Right renal cortex interstitium (tissue), 3 donors: ENCODE measurements around the gene GLRA3. TPM values are rescaled to one million over a fixed set of nuclear protein-coding genes. Genes with fewer than 3 reads are reported as not detected.

Experiments
- DNase-seq, 3 donors: peaks; one replicate each; pipeline ENCODE4 v3.0.0-alpha.2; 2013; ENCODE audit warnings: low read depth in 3 of 3, low spot score in 2 of 3
- polyA plus RNA-seq, 3 donors: library from polyadenylated mRNA; unstranded; fragments of 120-200 nt; gene quantifications; one replicate each; pipeline ENCODE4 v1.2.1, GENCODE V29; 2013; ENCODE audit not compliant: insufficient read length in 3 of 3

The GLRA3 gene
- polyA plus RNA-seq, 3 donors, result 0.03 to 0.07 TPM; not detected in 1

DNA sequence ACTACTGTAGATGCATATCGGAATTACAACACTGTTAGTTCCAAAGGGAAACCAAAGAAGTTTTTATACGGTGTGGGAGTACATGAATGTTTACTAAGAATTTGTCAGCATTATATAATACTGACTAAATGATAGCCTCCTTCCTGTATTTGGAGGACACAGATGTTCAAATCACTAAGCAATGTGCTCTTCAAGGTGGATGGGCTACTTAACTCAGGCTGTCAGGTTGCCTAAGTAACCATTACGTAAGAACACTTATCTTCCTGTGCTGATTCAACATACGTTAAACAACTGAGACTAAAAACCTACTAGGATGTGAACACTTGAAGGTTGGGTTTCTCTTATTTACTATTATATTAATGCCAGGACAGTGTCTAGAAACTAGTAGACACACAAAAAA is 224.8 kb downstream of the GLRA3 start:
- DNase-seq, result no peak

DNA sequence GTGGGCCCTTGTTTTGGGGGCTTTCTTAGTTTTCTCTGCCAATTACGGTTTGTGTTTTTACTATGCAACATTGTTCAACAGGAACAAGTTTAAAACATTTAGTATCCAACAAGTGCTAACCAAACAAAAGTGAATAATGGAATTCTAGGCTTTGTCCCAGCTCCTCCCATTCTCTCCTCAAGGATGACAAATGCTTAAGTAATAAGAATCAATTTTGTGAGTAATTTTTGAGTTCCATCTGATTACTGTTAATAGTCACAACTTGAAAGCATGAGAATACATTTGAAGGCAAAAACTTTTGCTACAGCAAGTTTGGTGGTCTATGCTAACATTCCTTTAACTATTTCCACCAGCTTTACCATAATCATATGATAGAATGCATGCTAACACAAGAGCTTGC is 228.7 kb downstream of the GLRA3 start:
- no peak for DNase-seq

DNA sequence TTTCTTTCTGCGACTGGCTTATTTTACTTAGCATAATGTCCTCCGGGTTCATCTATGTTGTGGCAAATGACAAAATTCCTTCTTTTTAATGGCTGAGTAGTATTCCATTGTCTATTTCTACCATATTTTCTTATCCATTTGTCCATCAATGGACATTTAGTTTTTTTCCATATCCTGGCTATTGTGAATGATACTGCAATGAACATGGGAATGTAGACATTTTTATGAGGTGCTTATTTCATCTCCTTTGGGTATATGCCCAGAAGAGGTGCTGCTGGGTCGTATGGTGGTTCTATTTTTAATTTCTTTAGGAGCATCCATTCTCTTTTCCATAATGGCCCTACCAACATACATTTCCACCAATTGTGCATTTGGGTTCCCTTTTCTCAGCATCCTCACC is 230.2 kb downstream of the GLRA3 start:
- no peak for DNase-seq

DNA sequence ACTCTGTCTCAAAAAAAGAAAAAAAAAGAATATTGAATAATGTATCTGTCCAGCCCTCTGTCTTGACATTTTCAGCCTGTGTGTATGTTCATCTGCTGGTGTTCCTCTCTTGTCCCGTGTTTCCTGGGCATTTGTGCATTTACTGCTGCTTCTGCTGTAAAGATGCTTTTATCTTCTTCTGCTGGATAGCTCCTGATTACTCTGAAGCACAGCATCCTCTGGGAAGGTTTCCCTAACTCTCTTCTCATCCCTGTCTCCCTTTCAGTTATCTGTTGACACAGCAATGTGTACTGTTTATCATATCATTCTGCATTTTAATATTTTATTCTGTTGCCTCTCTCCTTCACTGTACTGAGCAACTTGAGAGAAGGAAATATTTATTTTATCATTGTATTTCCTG is 232.5 kb downstream of the GLRA3 start:
- DNase-seq, result no peak

DNA sequence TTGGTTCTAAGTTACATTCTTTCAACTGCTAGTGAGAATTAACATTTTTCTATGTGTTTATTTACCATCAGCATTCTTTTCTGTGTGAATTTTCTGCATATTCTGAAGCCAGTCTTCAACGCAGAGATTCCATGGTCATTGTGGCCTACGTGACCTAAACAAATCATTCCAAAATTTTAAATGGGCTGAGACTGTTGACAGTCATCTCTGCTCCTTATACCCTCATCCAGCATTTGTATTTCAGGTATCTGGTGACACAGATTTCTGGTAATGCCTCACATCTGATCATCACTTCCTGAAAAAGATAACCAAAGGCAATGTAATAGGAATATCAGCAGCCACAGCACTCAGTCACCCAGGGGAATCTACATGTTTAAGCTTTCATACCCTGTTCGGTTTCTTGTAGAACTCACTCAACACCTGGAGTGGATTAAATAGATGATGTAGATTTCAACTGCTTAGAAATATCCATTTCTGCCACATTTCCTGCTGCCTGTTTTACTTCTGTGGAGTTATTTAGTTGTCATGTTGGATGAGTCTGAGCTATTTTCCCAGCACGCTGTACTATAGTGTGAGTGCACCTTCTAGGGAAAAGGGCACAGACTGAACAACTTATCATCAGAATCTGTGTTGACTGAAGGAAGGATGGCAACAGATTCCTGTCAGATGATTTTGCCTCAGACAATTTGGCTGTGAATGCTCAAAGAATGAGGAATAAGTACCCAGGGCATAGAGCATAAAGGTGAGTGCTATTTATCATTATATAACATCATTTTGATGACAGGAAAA is 233.7 kb downstream of the GLRA3 start:
- DNase-seq, result no peak

DNA sequence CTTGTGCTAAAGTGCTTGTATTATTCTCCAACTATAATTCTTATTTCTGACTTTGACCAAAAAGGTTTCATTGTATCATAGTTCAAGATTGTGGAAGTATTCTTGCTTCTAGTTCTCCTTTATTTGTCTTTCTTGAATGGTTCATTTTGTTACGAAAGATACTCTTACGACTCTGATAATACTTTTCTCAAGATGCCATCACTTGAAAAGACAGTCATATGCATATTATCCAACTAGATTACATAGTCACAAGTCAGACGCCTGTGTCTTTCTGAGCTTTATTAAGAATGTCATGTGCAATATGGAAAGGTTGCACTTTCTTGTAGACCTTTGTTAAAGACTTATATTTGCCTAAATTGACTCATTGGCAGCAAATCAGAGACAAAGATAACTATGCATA is 235.3 kb downstream of the GLRA3 start:
- DNase-seq, result no peak

DNA sequence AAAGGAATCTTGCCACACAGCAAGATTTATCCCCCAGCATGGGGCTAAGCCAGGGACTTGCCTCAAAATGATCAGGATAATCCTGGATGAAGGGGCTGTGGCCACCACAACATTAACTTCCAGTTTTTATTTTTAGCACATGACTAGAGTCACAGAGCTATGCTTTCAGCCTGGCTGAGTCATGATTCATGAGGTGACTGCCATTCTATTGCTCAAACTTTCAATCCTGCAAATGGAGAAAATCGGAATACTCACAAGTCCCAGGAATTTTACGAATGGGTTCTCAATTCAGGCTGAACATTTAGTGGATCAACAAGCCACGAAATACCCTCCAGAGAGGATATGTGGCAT is 236.1 kb downstream of the GLRA3 start:
- no peak for DNase-seq

DNA sequence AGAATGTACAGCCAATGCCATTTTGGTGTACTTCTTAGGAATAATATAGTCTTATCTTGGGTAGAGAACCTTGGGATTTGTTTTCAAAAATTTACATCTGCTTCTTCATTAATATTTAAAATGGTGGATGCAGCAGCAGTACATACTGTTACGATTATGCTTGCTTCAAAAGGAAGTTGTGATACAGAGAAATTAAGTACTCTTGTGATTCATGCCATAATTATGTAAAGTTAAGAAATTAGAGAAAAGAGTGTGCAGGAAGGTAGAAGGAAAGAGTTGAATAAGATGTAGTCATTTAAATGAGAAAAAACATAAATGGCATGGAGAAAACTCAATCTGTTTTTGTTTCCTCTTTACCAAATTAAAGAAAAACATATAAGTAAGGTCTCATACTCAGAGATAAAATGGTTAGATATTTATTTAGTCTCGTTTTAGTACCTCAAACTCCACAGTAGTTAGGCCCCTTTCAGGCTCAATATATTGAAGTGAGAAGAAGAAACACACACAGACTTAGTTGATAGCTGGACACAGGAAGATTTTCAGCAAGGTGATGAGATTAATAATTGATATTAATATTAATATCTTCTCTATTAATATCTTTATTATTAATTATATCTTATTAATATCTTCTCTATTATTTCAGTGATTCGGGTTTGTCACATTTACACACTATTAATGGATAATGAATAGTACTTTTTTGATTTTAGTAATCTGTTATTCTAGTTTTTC is 236.6 kb downstream of the GLRA3 start:
- DNase-seq, result no peak

DNA sequence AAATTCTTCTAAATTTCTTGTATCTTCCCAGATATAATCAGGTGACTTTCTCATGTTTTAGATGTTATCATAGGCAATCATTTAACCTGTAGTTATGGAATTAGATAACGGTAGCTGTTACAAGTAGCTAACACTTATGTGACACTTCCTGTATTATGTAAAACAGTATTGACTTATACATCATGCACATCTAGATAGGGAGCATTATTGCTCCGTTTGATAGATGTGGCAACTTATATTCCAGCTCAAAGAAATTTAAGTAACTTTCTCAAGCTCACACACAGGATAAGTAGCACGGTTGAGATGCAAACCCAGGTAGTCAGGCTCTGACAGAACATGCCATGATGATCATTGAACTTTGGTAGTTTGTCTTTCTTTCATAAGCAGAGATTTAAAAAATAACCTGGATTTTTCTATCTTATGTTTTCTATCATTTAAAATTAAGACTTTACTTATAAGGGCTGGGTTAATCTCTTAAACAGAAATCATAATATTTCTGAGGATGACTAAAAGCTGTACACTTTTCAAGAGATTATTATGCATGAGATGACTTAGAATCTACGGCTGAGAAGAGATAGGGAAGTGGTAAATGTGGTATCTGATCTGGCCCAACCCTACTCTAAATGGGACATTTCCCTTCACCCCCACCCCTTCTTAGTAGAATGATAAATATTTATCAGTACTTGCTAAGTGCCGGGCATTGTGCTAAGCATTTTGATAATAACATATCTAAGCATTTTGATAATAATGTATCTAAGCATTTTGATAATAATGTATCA is 237.6 kb downstream of the GLRA3 start:
- no peak for DNase-seq

DNA sequence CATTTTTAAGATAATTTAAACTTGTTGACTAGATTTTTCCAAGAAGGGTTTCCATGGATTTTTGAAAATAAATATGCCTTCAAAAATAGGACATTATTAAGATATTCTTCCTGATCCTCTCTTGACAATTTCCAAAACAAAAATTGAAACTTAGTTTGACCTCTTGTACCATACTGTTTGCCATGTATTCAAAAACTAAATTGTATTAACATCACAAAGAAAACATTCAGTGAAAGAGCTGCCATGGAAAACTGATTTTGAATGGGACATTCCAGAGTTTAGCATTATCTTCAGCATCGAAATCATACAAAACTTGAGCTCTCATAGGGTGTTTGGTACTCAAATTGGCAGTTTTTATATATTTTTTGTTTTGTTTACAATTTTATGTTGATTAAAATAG is 238.7 kb downstream of the GLRA3 start:
- DNase-seq, result no peak

Other genes with a start within 250 kb of the GLRA3 start
- under 1 TPM in 1 of 3 donors, not detected in 2; 0.08 TPM for gene ADAM29, start 89.1 kb upstream of the GLRA3 start, polyA plus RNA-seq